NOMO-1 treated with DMSO at 0.1 percent for 48 hours (cell line): Measurements from ENCODE around the gene ANAPC2.

Source experiments
- DNase-seq: peaks from one replicate; lab custom pipeline; 2025; ENCODE audit not compliant: unreplicated experiment; lab: John Stamatoyannopoulos, UW

The ANAPC2 gene

GRCh38 chr9:137164370-137165249 is 23.8 kb downstream of the ANAPC2 start:
- no peak for DNase-seq

GRCh38 chr9:137163805-137164204 is 24.6 kb downstream of the ANAPC2 start:
- DNase-seq: no peak

- DNase-seq: no peak
Observed at GRCh38 chr9:137163365-137163715, 25.0 kb downstream of the ANAPC2 start.

GRCh38 chr9:137162505-137163364 is 25.6 kb downstream of the ANAPC2 start:
- DNase-seq: no peak

GRCh38 chr9:137161558-137162486 is 26.5 kb downstream of the ANAPC2 start:
- no peak for DNase-seq

- no peak for DNase-seq
Observed at GRCh38 chr9:137160716-137161557, 27.4 kb downstream of the ANAPC2 start.

- no peak for DNase-seq
Observed at GRCh38 chr9:137160054-137160425, 28.3 kb downstream of the ANAPC2 start.

- no peak for DNase-seq
Observed at GRCh38 chr9:137159105-137160053, 29.0 kb downstream of the ANAPC2 start.

- no peak for DNase-seq
Observed at GRCh38 chr9:137158625-137159024, 29.7 kb downstream of the ANAPC2 start.

- DNase-seq: no peak
Observed at GRCh38 chr9:137157618-137158415, 30.5 kb downstream of the ANAPC2 start.

GRCh38 chr9:137156567-137157375 is 31.6 kb downstream of the ANAPC2 start:
- no peak for DNase-seq

GRCh38 chr9:137152844-137153405 is 35.4 kb downstream of the ANAPC2 start:
- no peak for DNase-seq

GRCh38 chr9:137150617-137151457 is 37.5 kb downstream of the ANAPC2 start:
- peak; percentile 49 for DNase-seq

- DNase-seq: no peak
Observed at GRCh38 chr9:137149942-137150616, 38.3 kb downstream of the ANAPC2 start.

GRCh38 chr9:137149363-137149762 is 39.0 kb downstream of the ANAPC2 start:
- DNase-seq: no peak

GRCh38 chr9:137148661-137149060 is 39.7 kb downstream of the ANAPC2 start:
- DNase-seq: no peak
